Parathyroid adenoma (tissue), 2 donors: Measurements from ENCODE around the gene SCO2.

Source experiments
- H2AFZ ChIP-seq: fragments of 300-600 bp; sonication (generic); one replicate; pipeline ENCODE4 v1.7.0; 2017; ENCODE audit warnings: antibody characterized with exemption, mild to moderate bottlenecking
- H3K27ac ChIP-seq: fragments of 300-600 bp; sonication (generic); one replicate; pipeline ENCODE4 v1.7.0; 2017
- H3K27me3 ChIP-seq: fragments of 300-600 bp; sonication (generic); one replicate; pipeline ENCODE4 v1.7.0; 2017; ENCODE audit warnings: low read length; ENCODE audit not compliant: control insufficient read depth, insufficient read depth
- H3K36me3 ChIP-seq: fragments of 300-600 bp; sonication (generic); one replicate; pipeline ENCODE4 v1.7.0; 2017; ENCODE audit warnings: low read length; ENCODE audit not compliant: control insufficient read depth, insufficient read depth
- H3K4me1 ChIP-seq: fragments of 300-600 bp; sonication (generic); one replicate; pipeline ENCODE4 v1.7.0; 2017; ENCODE audit warnings: control low read depth
- H3K4me2 ChIP-seq: fragments of 300-600 bp; sonication (generic); one replicate; pipeline ENCODE4 v1.7.0; 2017; ENCODE audit warnings: low read length
- H3K4me3 ChIP-seq: fragments of 300-600 bp; sonication (generic); one replicate; pipeline ENCODE4 v1.7.0; 2017; ENCODE audit warnings: low read depth, low read length
- H3K79me2 ChIP-seq: fragments of 300-600 bp; sonication (generic); one replicate; pipeline ENCODE4 v1.7.0; 2017; ENCODE audit warnings: control low read depth
- H3K9ac ChIP-seq: fragments of 300-600 bp; sonication (generic); one replicate; pipeline ENCODE4 v1.7.0; 2017; ENCODE audit warnings: mild to moderate bottlenecking
- H3K9me3 ChIP-seq: fragments of 300-600 bp; sonication (generic); one replicate; pipeline ENCODE4 v1.7.0; 2017; ENCODE audit warnings: low read length; ENCODE audit not compliant: control insufficient read depth
- CTCF ChIP-seq: fragments of 300-600 bp; sonication (generic); IDR thresholded peaks from one replicate; pipeline ENCODE4 v1.7.0; 2017; ENCODE audit warnings: antibody characterized with exemption, mild to moderate bottlenecking
- donor health status: primary hyperparathyroidism.

SCO2 gene

GRCh38 chr22:50553310-50553709 lies 27.9 kb upstream of the SCO2 start:
- no peaks in the 10 kb centered on the region for H3K9me3 ChIP-seq
- no peak overlapping the region for H3K4me2 ChIP-seq
- no peak overlapping the region for H3K4me3 ChIP-seq
- no peak overlapping the region for H3K27ac ChIP-seq
- H2AFZ ChIP-seq: no peak overlapping the region
- no peaks in the 10 kb centered on the region for H3K36me3 ChIP-seq
- H3K27me3 ChIP-seq: no peaks in the 10 kb centered on the region
- no peak for TF ChIP-seq CTCF
- no peak overlapping the region for H3K9ac ChIP-seq
- no peaks in the 10 kb centered on the region for H3K79me2 ChIP-seq
- no peaks in the 10 kb centered on the region for H3K4me1 ChIP-seq

GRCh38 chr22:50551160-50551752 lies 25.9 kb upstream of the SCO2 start:
- Histone ChIP-seq H2AFZ (no peak overlapping the region), H3K79me2 (no peaks in the 10 kb centered on the region), H3K4me3 (no peak overlapping the region), H3K27ac (no peak overlapping the region), H3K9me3 (no peaks in the 10 kb centered on the region), H3K36me3 (no peaks in the 10 kb centered on the region), H3K4me2 (no peak overlapping the region), H3K27me3 (no peaks in the 10 kb centered on the region), H3K4me1 (no peaks in the 10 kb centered on the region), H3K9ac (no peak overlapping the region)
- TF ChIP-seq CTCF: no peak

DNA sequence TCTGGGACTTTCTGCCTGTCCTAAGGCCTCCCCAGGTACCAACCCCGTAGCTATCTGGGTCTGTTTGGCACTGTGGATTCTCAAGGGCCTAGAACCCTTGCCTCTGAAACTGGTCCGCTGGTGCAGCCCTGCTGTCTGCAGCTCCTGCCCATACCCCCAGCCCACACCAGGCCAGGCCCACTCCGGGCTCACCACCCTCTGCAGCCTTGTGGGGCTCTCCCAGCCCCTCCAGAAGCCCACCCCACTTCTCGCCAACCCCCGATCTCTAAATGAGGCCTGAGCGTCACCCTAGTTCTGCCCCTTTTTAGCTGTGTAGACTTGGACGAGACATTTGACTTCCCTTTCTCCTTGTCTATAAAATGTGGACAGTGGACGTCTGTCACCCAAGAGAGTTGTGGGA lies 25.0 kb upstream of the SCO2 start:
- H3K36me3 ChIP-seq: no peaks in the 10 kb centered on the region
- H3K79me2 ChIP-seq: no peaks in the 10 kb centered on the region
- H3K27me3 ChIP-seq: no peaks in the 10 kb centered on the region
- no peak overlapping the region for H2AFZ ChIP-seq
- H3K4me3 ChIP-seq: no peak overlapping the region
- no peak overlapping the region for H3K27ac ChIP-seq
- H3K4me1 ChIP-seq: peaks cover 4% of the 10 kb centered on the region
- H3K9me3 ChIP-seq: no peaks in the 10 kb centered on the region
- H3K4me2 ChIP-seq: no peak overlapping the region
- H3K9ac ChIP-seq: no peak overlapping the region
- TF ChIP-seq CTCF: no peak

- Histone ChIP-seq H2AFZ (no peak overlapping the region), H3K4me1 (peaks cover 7% of the 10 kb centered on the region), H3K4me2 (no peak overlapping the region), H3K27me3 (no peaks in the 10 kb centered on the region), H3K4me3 (no peak overlapping the region), H3K9ac (no peak overlapping the region), H3K27ac (no peak overlapping the region), H3K36me3 (no peaks in the 10 kb centered on the region), H3K9me3 (no peaks in the 10 kb centered on the region), H3K79me2 (no peaks in the 10 kb centered on the region)
- no peak for TF ChIP-seq CTCF
Observed at GRCh38 chr22:50548921-50549790, 23.8 kb upstream of the SCO2 start.
